Testis (tissue), 2 donors: ENCODE results near the gene SLC9C2.

Experiments
- CTCF ChIP-seq, 3 experiments: fragments of 450-650 bp in 2 of 3; fragments of 200-600 bp in 1 of 3; sonication (generic) in 1 of 3; IDR thresholded peaks; one replicate each; pipeline ENCODE4 v1.5.1; 2016 to 2019; ENCODE audit warnings: antibody characterized with exemption in 3 of 3, mild to moderate bottlenecking in 2 of 3, moderate library complexity in 1 of 3
- POLR2A ChIP-seq: fragments of 450-650 bp; IDR thresholded peaks from one replicate; pipeline ENCODE4 v1.6.1; 2017; ENCODE audit warnings: antibody characterized with exemption, mild to moderate bottlenecking, moderate library complexity

GRCh38 chr1:173601588-173601987 is 1.3 kb downstream of the SLC9C2 start:
- TF ChIP-seq CTCF (IDR thresholded peaks at IDR 0.05) (no peak), POLR2A (no peak)
